H54 (cell line): ENCODE results near the gene PODN.

Source experiments
- DNase-seq: peaks from one replicate; pipeline ENCODE4 v3.0.0; 2011; ENCODE audit warnings: low spot score, mixed read lengths; ENCODE audit not compliant: insufficient read length
- FAIRE-seq: peaks from 3 replicates; lab custom pipeline; 2011; peaks lifted over from hg19 to GRCh38; lab: Jason Lieb, UNC
- POLR2A ChIP-seq: IDR thresholded peaks from 2 replicates; pipeline ENCODE4 v1.6.1; 2011; ENCODE audit warnings: low read depth, mild to moderate bottlenecking, low read length

The PODN gene

DNA sequence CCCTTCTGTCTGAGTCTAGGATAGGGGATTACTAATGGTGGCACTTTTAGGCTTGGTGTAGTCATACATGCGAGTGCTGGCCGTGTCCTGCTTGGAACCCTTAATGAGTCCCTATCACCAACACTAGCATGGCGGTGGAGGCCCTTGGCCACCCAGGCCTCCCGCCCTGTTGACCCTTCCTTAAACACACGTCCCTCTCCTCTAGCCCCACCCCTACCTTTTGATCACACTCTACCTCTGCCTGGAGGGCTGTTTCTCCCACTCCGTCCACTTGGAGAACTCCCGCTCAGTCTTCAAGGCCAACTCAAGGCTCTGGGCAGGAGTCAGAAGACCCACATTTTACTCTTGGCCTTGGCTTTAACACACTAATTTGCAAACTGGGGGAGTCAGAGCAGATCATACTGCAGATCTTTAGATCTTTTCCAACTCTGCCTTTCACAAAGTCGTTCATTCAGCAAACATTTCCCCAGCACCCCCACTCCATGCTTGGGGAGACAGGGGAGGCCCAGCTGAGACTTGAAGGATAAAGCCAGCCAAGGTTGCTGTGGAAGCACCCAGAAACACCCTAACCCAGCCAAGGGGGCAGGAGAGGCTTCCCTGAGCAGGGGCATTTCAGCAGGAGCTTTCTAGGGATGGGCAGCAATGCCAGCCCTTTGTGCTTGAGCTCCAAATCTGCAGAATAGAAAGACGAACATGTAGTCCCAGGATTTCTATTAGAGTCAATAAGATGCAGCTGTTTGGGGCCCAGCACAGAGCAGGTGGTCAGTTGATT is 1.9 kb downstream of the PODN start:
- FAIRE-seq (no peak), DNase-seq (no peak)
- no peak for TF ChIP-seq POLR2A

DNA sequence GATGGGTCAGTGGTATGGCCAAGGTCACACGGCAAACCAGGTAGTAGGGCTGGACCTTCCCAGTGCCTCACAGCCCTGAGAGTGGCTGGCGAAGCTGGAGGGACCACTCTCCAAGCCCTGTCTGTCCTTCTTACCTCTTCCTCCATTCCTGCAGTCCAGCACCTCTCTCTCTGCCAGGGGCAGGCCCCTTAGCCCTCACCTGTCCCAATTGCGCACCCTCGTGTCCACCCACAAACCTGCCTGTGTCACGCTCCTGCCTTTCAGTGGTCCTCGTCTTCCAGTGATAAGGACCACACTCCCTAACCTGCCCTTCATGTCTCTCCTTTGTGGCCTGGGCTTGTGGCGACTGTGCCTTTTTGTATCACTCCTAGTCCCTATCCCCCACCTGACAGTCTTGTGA is 3.4 kb downstream of the PODN start:
- DNase-seq, result no peak
- TF ChIP-seq POLR2A, result no peak
- FAIRE-seq, result no peak

DNA sequence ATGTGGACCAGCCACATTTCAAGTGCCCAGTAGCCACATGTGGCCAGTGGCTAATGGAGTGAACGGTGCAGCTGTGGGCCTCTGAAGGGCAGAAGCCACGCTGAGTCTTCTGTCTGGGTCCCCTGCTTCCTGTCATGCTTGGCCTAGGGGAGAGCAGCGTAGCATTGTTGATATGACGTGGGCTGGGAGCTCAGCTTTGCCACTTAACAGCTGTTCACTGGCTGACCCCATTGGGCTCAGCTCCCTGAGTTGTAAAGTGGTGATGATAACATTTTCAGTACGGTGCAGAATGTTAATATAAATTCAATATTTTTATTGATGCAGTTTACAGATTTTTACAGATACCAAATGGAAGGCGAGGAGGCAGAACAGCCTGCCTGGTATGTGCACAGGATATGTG is 4.5 kb downstream of the PODN start:
- no peak for TF ChIP-seq POLR2A
- DNase-seq (no peak), FAIRE-seq (no peak)

DNA sequence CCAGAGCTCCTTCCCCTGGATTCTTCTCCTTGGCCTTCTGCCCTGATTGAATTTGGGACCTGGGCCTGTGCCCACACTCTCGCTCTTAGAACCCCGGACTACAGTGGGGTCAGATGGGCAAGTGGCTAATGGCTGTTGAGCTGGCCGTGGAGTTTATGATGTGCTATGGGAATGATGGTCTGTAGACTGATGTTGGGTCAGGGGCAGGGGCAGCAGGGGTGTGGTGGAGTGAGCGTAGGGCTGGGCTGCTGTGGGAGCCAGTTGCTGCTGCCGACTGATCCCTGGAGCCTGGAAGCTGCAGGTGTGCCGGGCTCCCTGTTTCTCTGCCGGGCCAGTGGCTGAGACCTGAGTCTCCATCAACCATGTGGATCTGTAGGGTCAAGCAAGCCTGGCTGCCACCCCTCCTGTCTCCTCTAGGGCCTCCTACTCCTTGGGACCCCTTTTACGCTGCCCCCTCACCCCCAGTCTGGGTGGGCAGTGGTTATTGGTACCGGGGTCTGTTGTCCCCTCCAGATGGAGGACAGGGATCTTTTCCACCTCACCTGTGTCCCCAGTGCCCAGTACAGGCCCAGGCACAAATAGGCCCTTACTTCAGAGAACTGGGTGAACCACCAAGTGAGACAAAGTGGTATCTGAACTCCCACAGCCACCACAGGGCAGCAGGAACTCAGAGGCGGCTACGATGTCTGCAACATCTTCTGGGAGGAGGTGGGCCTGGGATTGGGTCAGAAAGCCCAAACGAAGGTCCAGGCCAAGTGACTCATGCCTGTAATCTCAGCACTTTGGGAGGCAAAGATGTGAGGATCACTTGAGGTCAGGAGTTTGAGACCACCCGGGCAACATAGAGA is 5.1 kb downstream of the PODN start:
- DNase-seq, result no peak
- TF ChIP-seq POLR2A, result no peak
- FAIRE-seq, result no peak

DNA sequence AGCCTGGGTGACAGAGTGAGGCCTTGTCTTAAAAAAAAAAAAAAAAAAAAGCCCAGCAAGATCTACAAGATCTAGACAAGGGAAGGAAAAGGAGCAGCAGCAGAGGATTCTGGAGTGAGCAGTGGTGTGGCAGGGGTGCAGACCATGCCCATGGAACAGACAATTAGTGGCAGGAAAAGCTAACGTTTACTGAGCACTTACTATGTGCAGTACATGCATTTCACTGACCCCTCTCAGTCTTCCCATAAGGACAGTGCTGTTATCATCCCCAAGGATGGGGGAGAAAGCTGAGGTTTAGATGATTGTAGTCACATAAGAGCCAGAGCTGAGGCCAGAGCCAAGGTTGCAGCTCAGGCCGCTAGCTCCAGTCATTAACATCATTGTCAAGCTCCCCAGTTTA is 5.9 kb downstream of the PODN start:
- TF ChIP-seq POLR2A, result no peak
- FAIRE-seq, result no peak
- no peak for DNase-seq

DNA sequence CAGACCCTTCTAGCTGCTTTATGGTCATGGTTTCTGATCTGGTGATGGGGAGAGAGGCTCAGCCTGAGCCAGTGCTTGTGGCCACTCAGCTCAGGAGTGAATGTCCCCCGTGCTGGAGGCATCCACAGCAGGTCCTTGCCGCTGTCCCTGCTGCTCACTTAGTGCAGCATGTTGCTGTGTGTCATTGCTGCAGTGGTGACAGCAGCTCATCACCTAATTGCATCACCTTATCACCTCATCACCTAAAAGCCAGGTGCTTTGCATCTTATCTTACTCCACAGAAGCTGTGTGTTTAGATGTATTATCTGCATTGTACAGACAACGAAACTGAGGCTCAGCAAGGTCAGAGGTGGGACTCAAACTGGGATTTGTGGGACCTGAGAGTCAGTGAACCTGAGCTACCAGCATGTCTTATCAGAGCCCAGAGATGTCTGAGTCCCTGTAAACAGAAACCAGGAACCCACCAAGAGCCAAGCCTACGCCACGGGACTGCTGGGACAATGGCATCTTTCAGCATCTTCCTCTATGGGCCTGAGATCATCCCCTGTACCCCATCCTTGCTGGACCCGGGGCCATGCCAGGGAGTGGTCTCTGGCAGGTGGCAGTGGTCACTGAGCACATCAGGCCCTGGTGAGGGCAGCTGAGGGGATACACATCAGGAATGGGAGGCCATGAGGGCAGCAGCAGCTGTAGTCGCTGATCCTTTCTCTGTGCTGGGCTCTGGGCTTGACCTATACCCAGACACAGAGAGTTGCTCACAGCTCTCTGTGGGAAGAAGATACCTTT is 6.5 kb downstream of the PODN start:
- no peak for TF ChIP-seq POLR2A
- FAIRE-seq, result no peak
- no peak for DNase-seq

DNA sequence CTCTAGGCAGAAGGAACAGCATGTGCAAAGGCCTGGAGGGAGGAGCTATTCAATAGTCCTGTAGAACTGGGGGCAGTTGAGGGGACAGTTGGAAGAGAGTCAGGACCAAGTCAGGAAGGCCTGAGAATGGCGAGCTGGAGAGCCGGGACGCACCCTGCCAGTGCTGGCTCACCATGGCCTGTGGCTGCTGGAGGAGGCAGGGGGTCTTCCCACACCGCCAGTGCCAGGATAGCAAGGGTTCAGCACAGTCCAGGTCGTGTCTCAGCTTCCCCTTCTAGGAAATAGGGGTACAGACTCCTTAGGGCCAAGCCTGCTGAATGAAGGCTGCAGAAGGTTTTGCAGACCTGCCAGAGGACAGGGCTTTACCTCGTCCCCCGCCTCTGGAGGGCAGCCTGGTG is 7.3 kb downstream of the PODN start:
- DNase-seq (no peak), FAIRE-seq (no peak)
- no peak for TF ChIP-seq POLR2A

DNA sequence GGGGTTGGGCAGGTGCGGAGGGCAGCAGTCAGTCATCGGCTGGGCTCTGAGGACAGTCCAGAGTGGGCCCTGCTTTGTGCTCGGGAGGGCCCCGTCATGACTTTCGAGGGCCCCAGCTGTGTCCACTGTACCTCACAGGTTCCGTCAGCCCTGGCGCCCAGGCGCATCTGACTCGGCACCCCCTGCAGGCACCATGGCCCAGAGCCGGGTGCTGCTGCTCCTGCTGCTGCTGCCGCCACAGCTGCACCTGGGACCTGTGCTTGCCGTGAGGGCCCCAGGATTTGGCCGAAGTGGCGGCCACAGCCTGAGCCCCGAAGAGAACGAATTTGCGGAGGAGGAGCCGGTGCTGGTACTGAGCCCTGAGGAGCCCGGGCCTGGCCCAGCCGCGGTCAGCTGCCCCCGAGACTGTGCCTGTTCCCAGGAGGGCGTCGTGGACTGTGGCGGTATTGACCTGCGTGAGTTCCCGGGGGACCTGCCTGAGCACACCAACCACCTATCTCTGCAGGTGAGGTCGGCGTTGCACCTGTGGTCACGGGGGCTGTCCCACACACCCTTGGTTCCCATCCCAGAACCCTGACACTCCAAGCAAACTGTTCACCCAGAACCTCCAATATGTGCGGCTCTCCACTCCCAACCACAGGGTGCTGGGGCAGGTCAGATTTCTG is 7.8 kb downstream of the PODN start:
- TF ChIP-seq POLR2A, result no peak
- FAIRE-seq (no peak), DNase-seq (no peak)

DNA sequence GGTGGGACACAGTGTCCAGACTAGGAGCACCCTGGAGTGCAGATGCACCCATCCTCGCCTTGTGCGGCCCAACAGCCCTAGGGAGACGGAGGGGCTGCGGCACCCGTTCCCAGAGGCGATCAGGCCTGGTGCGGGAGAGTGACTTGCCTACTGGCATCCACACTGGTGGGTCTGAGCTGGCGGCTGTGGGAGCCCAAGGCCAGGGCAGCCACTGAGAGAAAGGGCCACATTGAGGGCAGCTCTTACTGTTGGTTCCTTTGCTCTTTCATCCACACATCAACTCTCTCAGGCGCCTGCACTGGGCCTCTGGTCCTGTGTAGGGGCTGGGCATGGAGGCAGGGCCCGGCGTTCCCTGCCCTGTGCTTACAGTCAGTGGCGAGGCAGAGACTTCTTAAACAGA is 8.6 kb downstream of the PODN start:
- no peak for DNase-seq
- TF ChIP-seq POLR2A, result no peak
- no peak for FAIRE-seq

DNA sequence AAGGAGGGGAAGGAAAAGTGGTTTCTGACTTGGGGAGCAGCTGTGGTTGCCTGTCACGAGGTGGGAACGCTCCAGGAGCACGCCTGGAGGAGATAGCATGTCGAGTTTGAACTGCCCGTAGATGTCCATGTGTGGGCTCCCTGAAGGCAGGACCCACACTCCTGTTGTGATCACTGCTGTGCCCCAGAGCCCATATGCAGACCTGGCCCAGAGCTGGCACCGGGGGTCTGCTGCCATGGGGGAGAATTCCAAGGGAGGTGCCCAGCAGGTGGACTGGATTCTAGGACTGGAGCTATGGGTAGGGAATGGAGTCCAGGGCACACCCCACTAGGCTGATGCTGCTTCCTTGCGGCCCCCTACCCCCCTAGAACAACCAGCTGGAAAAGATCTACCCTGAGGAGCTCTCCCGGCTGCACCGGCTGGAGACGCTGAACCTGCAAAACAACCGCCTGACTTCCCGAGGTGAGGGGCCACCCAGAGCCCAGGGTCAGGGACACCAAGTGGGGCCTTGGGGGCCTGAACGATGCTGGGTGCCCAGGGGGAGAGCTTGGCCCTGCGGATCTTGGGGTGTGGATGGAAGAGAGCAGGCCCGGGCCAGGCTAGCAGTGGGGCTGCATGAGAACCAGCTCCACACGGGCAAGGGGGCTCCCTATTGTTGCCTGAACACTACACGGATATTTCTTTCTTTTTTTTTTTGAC is 9.3 kb downstream of the PODN start:
- no peak for DNase-seq
- no peak for TF ChIP-seq POLR2A
- FAIRE-seq, result no peak

DNA sequence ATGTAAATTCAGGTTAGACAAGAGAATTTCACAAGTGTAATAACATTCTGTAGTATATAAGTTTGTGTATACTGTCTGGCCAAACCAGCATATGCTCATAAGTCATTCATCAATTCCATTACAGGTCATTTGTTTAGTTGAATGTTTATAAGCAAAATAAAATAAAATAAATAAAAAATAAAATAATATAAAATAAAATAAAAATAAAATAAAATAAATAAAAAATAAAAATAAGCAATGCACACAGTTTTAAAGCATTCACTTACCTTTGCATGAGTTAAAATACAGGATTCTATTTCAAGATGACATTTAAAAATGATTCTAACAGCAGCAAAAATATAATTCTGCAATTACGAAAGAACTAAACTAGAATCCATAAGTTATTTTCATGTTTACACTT is 9.9 kb downstream of the PODN start:
- FAIRE-seq (no peak), DNase-seq (no peak)
- TF ChIP-seq POLR2A, result no peak

DNA sequence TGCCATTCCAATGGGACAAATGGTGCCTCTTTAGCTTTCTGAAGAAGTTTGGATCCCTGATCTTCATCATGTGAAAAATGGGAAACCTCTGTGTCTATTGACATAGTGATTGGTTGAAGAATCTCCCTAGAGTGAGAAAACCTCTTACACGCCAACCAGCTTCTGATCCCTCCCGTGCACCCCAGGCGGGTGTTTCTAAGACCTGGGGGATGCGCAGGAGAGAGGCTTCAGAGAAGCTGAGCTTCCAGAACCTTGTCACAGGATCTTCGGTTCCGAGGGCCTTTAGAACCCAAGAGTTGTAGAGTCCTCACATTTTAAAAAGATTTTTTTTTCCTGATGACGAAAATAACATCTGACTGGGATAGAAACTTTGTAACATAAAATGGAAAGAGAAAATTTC is 11.3 kb downstream of the PODN start:
- DNase-seq, result no peak
- FAIRE-seq, result no peak
- no peak for TF ChIP-seq POLR2A

DNA sequence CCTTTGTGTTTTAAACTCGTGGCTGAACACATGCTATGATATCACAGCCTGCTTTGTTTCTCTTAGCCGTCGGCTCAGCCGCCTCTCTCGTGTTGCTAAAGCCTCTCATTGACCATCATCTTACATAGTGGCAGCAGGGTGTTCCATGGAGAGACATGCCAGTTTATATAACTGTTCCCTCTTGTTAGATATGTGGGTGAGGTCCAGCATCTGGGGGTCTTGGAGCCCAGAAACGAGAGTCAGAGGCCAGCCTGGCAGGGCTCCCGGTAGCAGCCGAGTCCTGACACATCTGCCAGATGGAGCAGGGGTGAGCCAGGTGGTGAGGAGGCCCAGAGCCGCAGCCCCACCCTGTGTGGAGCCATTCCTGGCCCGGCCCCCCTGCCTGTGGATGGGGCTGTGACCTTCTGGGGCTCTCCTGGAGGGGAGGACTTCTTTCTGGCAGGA is 11.9 kb downstream of the PODN start:
- no peak for TF ChIP-seq POLR2A
- DNase-seq (no peak), FAIRE-seq (no peak)
